ENCODE measurements around the gene NDUFB5. TPM values are rescaled to one million over a fixed set of nuclear protein-coding genes. Genes with fewer than 3 reads are reported as not detected.
A peak's percentile ranks its signal among the peaks of the same experiment; 100 is the strongest.

Gene NDUFB5
- total RNA-seq, 2 donors from 2014 or later, result 41.9 to 73.7 TPM

GRCh38 chr3:179666030-179666429 lies 61.4 kb downstream of the NDUFB5 start:
- DNase-seq (no peak), ATAC-seq (no peak)
- no peak for TF ChIP-seq POLR2A (IDR thresholded peaks at IDR 0.05)
- TF ChIP-seq CTCF (IDR thresholded peaks at IDR 0.05), result no peak
- Histone ChIP-seq H3K27me3 (no peaks in the 10 kb centered on the region), H3K36me3 (replicated peaks in 1 of 2; ENCODE audit: insufficient read depth in 1 of 2, low read depth in 2 of 2) (no peaks in the 10 kb centered on the region), H3K4me3 (no peak overlapping the region), H3K9me3 (no peaks in the 10 kb centered on the region), H3K4me1 (no peaks in the 10 kb centered on the region), H3K27ac (no peak overlapping the region)
- intact Hi-C loops (cut with DNase I), result no loop called here
- WGBS, 2 donors, result 79 to 83% methylated on average over 1 of the region's 1 CpG

- Histone ChIP-seq H3K4me3 (no peak overlapping the region), H3K27me3 (no peaks in the 10 kb centered on the region), H3K27ac (no peak overlapping the region), H3K36me3 (replicated peaks in 1 of 2; ENCODE audit: insufficient read depth in 1 of 2, low read depth in 2 of 2) (no peaks in the 10 kb centered on the region), H3K9me3 (no peaks in the 10 kb centered on the region), H3K4me1 (no peaks in the 10 kb centered on the region)
- 60 to 61% methylated on average over 7 to 8 of the region's 8 CpGs for WGBS, 2 donors
- no peak for TF ChIP-seq POLR2A (IDR thresholded peaks at IDR 0.05)
- TF ChIP-seq CTCF (IDR thresholded peaks at IDR 0.05), result no peak
- ATAC-seq (no peak), DNase-seq (peak; percentile 13 to 68 (median 26))
- intact Hi-C loops (cut with DNase I), result no loop called here
Observed at GRCh38 chr3:179666436-179667035, 61.9 kb downstream of the NDUFB5 start.

GRCh38 chr3:179668429-179668828 lies 63.8 kb downstream of the NDUFB5 start:
- no peaks in the 10 kb centered on the region for H3K9me3 ChIP-seq
- DNase-seq, result no peak
- no peak for ATAC-seq
- no peaks in the 10 kb centered on the region for H3K4me1 ChIP-seq
- no peak for TF ChIP-seq CTCF (IDR thresholded peaks at IDR 0.05)
- TF ChIP-seq POLR2A (IDR thresholded peaks at IDR 0.05), result no peak
- WGBS, 2 donors, result 85 to 93% methylated on average over 1 of the region's 1 CpG
- H3K27ac ChIP-seq, result no peak overlapping the region
- no peaks in the 10 kb centered on the region for H3K36me3 ChIP-seq (replicated peaks in 1 of 2; ENCODE audit: insufficient read depth in 1 of 2, low read depth in 2 of 2)
- intact Hi-C loops (cut with DNase I), result no loop called here
- no peak overlapping the region for H3K4me3 ChIP-seq
- no peaks in the 10 kb centered on the region for H3K27me3 ChIP-seq

GRCh38 chr3:179670311-179670710 lies 65.7 kb downstream of the NDUFB5 start:
- Histone ChIP-seq H3K36me3 (replicated peaks in 1 of 2; ENCODE audit: insufficient read depth in 1 of 2, low read depth in 2 of 2) (no peaks in the 10 kb centered on the region), H3K4me3 (no peak overlapping the region), H3K27ac (no peak overlapping the region), H3K4me1 (no peaks in the 10 kb centered on the region), H3K9me3 (no peaks in the 10 kb centered on the region), H3K27me3 (no peaks in the 10 kb centered on the region)
- DNase-seq (no peak), ATAC-seq (no peak)
- 93 to 98% methylated on average over 8 of the region's 8 CpGs for WGBS, 2 donors
- intact Hi-C loops (cut with DNase I), result no loop called here
- TF ChIP-seq POLR2A (IDR thresholded peaks at IDR 0.05) (no peak), CTCF (IDR thresholded peaks at IDR 0.05) (no peak)

GRCh38 chr3:179671309-179671708 lies 66.7 kb downstream of the NDUFB5 start:
- Histone ChIP-seq H3K4me3 (no peak overlapping the region), H3K36me3 (replicated peaks in 1 of 2; ENCODE audit: insufficient read depth in 1 of 2, low read depth in 2 of 2) (no peaks in the 10 kb centered on the region), H3K27me3 (no peaks in the 10 kb centered on the region), H3K27ac (no peak overlapping the region), H3K9me3 (no peaks in the 10 kb centered on the region), H3K4me1 (no peaks in the 10 kb centered on the region)
- ATAC-seq (no peak), DNase-seq (no peak)
- 84 to 95% methylated on average over 1 of the region's 1 CpG for WGBS, 2 donors
- TF ChIP-seq POLR2A (IDR thresholded peaks at IDR 0.05), result no peak
- no peak for TF ChIP-seq CTCF (IDR thresholded peaks at IDR 0.05)
- intact Hi-C loops (cut with DNase I), result no loop called here
